GM19043 (cell line): ENCODE data around the gene SLFN11.
A peak's percentile ranks its signal among the peaks of the same experiment; 100 is the strongest.
"Not testable (repeated sequence)": the region's sequence is repeated elsewhere in the genome, so short reads cannot be mapped to it uniquely, and the experiment has no call there.

ENCODE experiments used
- ATAC-seq: cut with Tn5 transposase; IDR thresholded peaks from one replicate; pipeline ENCODE4 v1.9.1; 2021; ENCODE audit warnings: low read depth; ENCODE audit not compliant: unreplicated experiment

Gene SLFN11

GRCh38 chr17:35373534-35373983 is at the start of gene SLFN11:
Gene SLFN11, minus strand, starts transcription at chr17:35373621. Its CDS starts 9,814 bp downstream, at chr17:35363807.
- ATAC-seq: no peak

- not testable (repeated sequence) for ATAC-seq
Measured at GRCh38 chr17:35421069-35421468, 47.6 kb upstream of the SLFN11 start.

- ATAC-seq: no peak
Measured at GRCh38 chr17:35416659-35417058, 43.2 kb upstream of the SLFN11 start.

GRCh38 chr17:35414707-35415106 is 41.3 kb upstream of the SLFN11 start:
- not testable (repeated sequence) for ATAC-seq

- ATAC-seq: no peak
Measured at GRCh38 chr17:35414247-35414646, 40.8 kb upstream of the SLFN11 start.

- ATAC-seq: no peak
Measured at GRCh38 chr17:35407531-35407930, 34.1 kb upstream of the SLFN11 start.

GRCh38 chr17:35406568-35406967 is 33.1 kb upstream of the SLFN11 start:
- ATAC-seq: no peak

- no peak for ATAC-seq
Measured at GRCh38 chr17:35404360-35404759, 30.9 kb upstream of the SLFN11 start.

GRCh38 chr17:35393783-35394182 is 20.4 kb upstream of the SLFN11 start:
- ATAC-seq: not testable (repeated sequence)

- ATAC-seq: no peak
Measured at GRCh38 chr17:35390663-35391062, 17.2 kb upstream of the SLFN11 start.

GRCh38 chr17:35390156-35390555 is 16.7 kb upstream of the SLFN11 start:
- no peak for ATAC-seq

GRCh38 chr17:35387496-35387895 is 14.1 kb upstream of the SLFN11 start:
- no peak for ATAC-seq

GRCh38 chr17:35377706-35378105 is 4.3 kb upstream of the SLFN11 start:
- no peak for ATAC-seq

GRCh38 chr17:35377068-35377467 is 3.6 kb upstream of the SLFN11 start:
- ATAC-seq: no peak

- no peak for ATAC-seq
Measured at GRCh38 chr17:35376245-35376644, 2.8 kb upstream of the SLFN11 start.

- no peak for ATAC-seq
Measured at GRCh38 chr17:35374766-35375344, 1.4 kb upstream of the SLFN11 start.

- ATAC-seq: no peak
Measured at GRCh38 chr17:35373984-35374765, 754 bp upstream of the SLFN11 start.

- no peak for ATAC-seq
Measured at GRCh38 chr17:35372846-35373533, 431 bp downstream of the SLFN11 start.

GRCh38 chr17:35371934-35372333 is 1.5 kb downstream of the SLFN11 start:
- no peak for ATAC-seq

GRCh38 chr17:35368081-35368830 is 5.2 kb downstream of the SLFN11 start:
- ATAC-seq: peak; percentile 93

GRCh38 chr17:35361027-35361426 is 12.4 kb downstream of the SLFN11 start:
- no peak for ATAC-seq
